ENCODE data around the gene PARD3. TPM values are rescaled to one million over a fixed set of nuclear protein-coding genes. Genes with fewer than 3 reads are reported as not detected.

Gene PARD3
- total RNA-seq, 1 donor from 2014 or later: 35.4 TPM

GRCh38 chr10:34812771-34813170 is 2.3 kb downstream of the PARD3 start:
- no peak overlapping the region for H3K4me3 ChIP-seq (ENCODE audit: insufficient read depth, low read depth, low read length)
- TF ChIP-seq EZH2 (IDR thresholded peaks at IDR 0.05; ENCODE audit: insufficient read depth, low read length): no peak
- no peak for TF ChIP-seq CTCF (IDR thresholded peaks at IDR 0.05; ENCODE audit: insufficient read depth, low read depth, low read length)
- peaks cover 58% of the 10 kb centered on the region for H4K20me1 ChIP-seq (ENCODE audit: insufficient read depth, low read length)
- Mint-ChIP-seq H3K27ac (ENCODE audit: unreplicated experiment) (no peak overlapping the region), H3K36me3 (ENCODE audit: low read depth, unreplicated experiment) (no peaks in the 10 kb centered on the region), H3K9me3 (ENCODE audit: unreplicated experiment) (no peaks in the 10 kb centered on the region), H3K4me1 (ENCODE audit: low read depth, unreplicated experiment) (peaks cover 42% of the 10 kb centered on the region), H3K27me3 (ENCODE audit: low read depth, unreplicated experiment) (no peaks in the 10 kb centered on the region), H3K4me3 (ENCODE audit: unreplicated experiment) (peak overlapping the region; percentile 95)
- no peaks in the 10 kb centered on the region for H3K36me3 ChIP-seq (ENCODE audit: insufficient read depth, low read length)
- H2AFZ ChIP-seq (ENCODE audit: low read depth, low read length): no peak overlapping the region
- H3K4me1 ChIP-seq (ENCODE audit: insufficient read depth, low read length): peaks cover 23% of the 10 kb centered on the region
- H3K9ac ChIP-seq (ENCODE audit: low read length): no peak overlapping the region
- peak overlapping the region; percentile 20 for H3K4me2 ChIP-seq (ENCODE audit: low read length)
- H3K27me3 ChIP-seq (ENCODE audit: insufficient read depth, low read length): no peaks in the 10 kb centered on the region
- H3K79me2 ChIP-seq (ENCODE audit: insufficient read depth, low read length): peaks cover 61% of the 10 kb centered on the region
- FAIRE-seq (no peak), DNase-seq (ENCODE audit: low read depth) (no peak)
- H3K9me3 ChIP-seq (ENCODE audit: insufficient read depth, low read depth, low read length): no peaks in the 10 kb centered on the region
- H3K27ac ChIP-seq (ENCODE audit: low read depth, low read length): no peak overlapping the region

GRCh38 chr10:34811968-34812514 is 3.1 kb downstream of the PARD3 start:
- peak; percentile 54 for DNase-seq (ENCODE audit: low read depth)
- Histone ChIP-seq H3K9ac (ENCODE audit: low read length) (no peak overlapping the region), H3K27ac (ENCODE audit: low read depth, low read length) (no peak overlapping the region), H3K9me3 (ENCODE audit: insufficient read depth, low read depth, low read length) (no peaks in the 10 kb centered on the region), H3K27me3 (ENCODE audit: insufficient read depth, low read length) (no peaks in the 10 kb centered on the region), H3K4me2 (ENCODE audit: low read length) (no peak overlapping the region), H3K4me3 (ENCODE audit: insufficient read depth, low read depth, low read length) (no peak overlapping the region), H2AFZ (ENCODE audit: low read depth, low read length) (no peak overlapping the region), H3K4me1 (ENCODE audit: insufficient read depth, low read length) (peaks cover 23% of the 10 kb centered on the region), H4K20me1 (ENCODE audit: insufficient read depth, low read length) (peaks cover 62% of the 10 kb centered on the region), H3K79me2 (ENCODE audit: insufficient read depth, low read length) (peaks cover 69% of the 10 kb centered on the region), H3K36me3 (ENCODE audit: insufficient read depth, low read length) (no peaks in the 10 kb centered on the region)
- Mint-ChIP-seq H3K27ac (ENCODE audit: unreplicated experiment) (peak overlapping the region; percentile 60), H3K4me3 (ENCODE audit: unreplicated experiment) (no peak overlapping the region), H3K4me1 (ENCODE audit: low read depth, unreplicated experiment) (peaks cover 40% of the 10 kb centered on the region), H3K36me3 (ENCODE audit: low read depth, unreplicated experiment) (no peaks in the 10 kb centered on the region), H3K9me3 (ENCODE audit: unreplicated experiment) (no peaks in the 10 kb centered on the region), H3K27me3 (ENCODE audit: low read depth, unreplicated experiment) (no peaks in the 10 kb centered on the region)
- no peak for TF ChIP-seq CTCF (IDR thresholded peaks at IDR 0.05; ENCODE audit: insufficient read depth, low read depth, low read length)
- no peak for TF ChIP-seq EZH2 (IDR thresholded peaks at IDR 0.05; ENCODE audit: insufficient read depth, low read length)
- FAIRE-seq: no peak

GRCh38 chr10:34811126-34811967 is 3.7 kb downstream of the PARD3 start:
- no peaks in the 10 kb centered on the region for H3K36me3 Mint-ChIP-seq (ENCODE audit: low read depth, unreplicated experiment)
- no peaks in the 10 kb centered on the region for H3K27me3 ChIP-seq (ENCODE audit: insufficient read depth, low read length)
- TF ChIP-seq EZH2 (IDR thresholded peaks at IDR 0.05; ENCODE audit: insufficient read depth, low read length) (no peak), CTCF (IDR thresholded peaks at IDR 0.05; ENCODE audit: insufficient read depth, low read depth, low read length) (no peak)
- H3K27ac Mint-ChIP-seq (ENCODE audit: unreplicated experiment): peak overlapping the region; percentile 60
- FAIRE-seq: no peak
- H3K9me3 Mint-ChIP-seq (ENCODE audit: unreplicated experiment): no peaks in the 10 kb centered on the region
- H3K4me3 ChIP-seq (ENCODE audit: insufficient read depth, low read depth, low read length): no peak overlapping the region
- H3K36me3 ChIP-seq (ENCODE audit: insufficient read depth, low read length): no peaks in the 10 kb centered on the region
- peaks cover 76% of the 10 kb centered on the region for H3K79me2 ChIP-seq (ENCODE audit: insufficient read depth, low read length)
- H3K4me1 Mint-ChIP-seq (ENCODE audit: low read depth, unreplicated experiment): peaks cover 38% of the 10 kb centered on the region
- H3K9me3 ChIP-seq (ENCODE audit: insufficient read depth, low read depth, low read length): no peaks in the 10 kb centered on the region
- H3K27me3 Mint-ChIP-seq (ENCODE audit: low read depth, unreplicated experiment): no peaks in the 10 kb centered on the region
- peak overlapping the region; percentile 12 for H3K4me3 Mint-ChIP-seq (ENCODE audit: unreplicated experiment)
- H3K27ac ChIP-seq (ENCODE audit: low read depth, low read length): no peak overlapping the region
- H4K20me1 ChIP-seq (ENCODE audit: insufficient read depth, low read length): peaks cover 69% of the 10 kb centered on the region
- H3K9ac ChIP-seq (ENCODE audit: low read length): no peak overlapping the region
- peaks cover 23% of the 10 kb centered on the region for H3K4me1 ChIP-seq (ENCODE audit: insufficient read depth, low read length)
- no peak overlapping the region for H3K4me2 ChIP-seq (ENCODE audit: low read length)
- DNase-seq (ENCODE audit: low read depth): no peak
- no peak overlapping the region for H2AFZ ChIP-seq (ENCODE audit: low read depth, low read length)

Data from astrocyte (in vitro differentiated cells and primary cell).